ENCODE data around the gene SELE. TPM values are rescaled to one million over a fixed set of nuclear protein-coding genes. Genes with fewer than 3 reads are reported as not detected.
"Not testable (repeated sequence)": the region's sequence is repeated elsewhere in the genome, so short reads cannot be mapped to it uniquely, and the experiment has no call there.

The SELE gene
- total RNA-seq, 1 experiment from 2014 or later, result not detected

- DNase-seq (ENCODE audit: low read depth, low spot score), result no peak
- in situ Hi-C loops (cut with HindIII; ENCODE audit: low pct_unique_long_range_greater_than_20kb, low sequenced_read_pairs), result no loop called here
Measured at GRCh38 chr1:169729991-169730390, 3.9 kb downstream of the SELE start.

- no peak for DNase-seq (ENCODE audit: low read depth, low spot score)
- in situ Hi-C loops (cut with HindIII; ENCODE audit: low pct_unique_long_range_greater_than_20kb, low sequenced_read_pairs), result no loop called here
Measured at GRCh38 chr1:169727307-169727706, 6.6 kb downstream of the SELE start.

GRCh38 chr1:169726851-169727250, 7.0 kb downstream of the SELE start:
- in situ Hi-C loops (cut with HindIII; ENCODE audit: low pct_unique_long_range_greater_than_20kb, low sequenced_read_pairs), result no loop called here
- no peak for DNase-seq (ENCODE audit: low read depth, low spot score)

- in situ Hi-C loops (cut with HindIII; ENCODE audit: low pct_unique_long_range_greater_than_20kb, low sequenced_read_pairs), result no loop called here
- no peak for DNase-seq (ENCODE audit: low read depth, low spot score)
Measured at GRCh38 chr1:169725930-169726329, 7.9 kb downstream of the SELE start.

- in situ Hi-C loops (cut with HindIII; ENCODE audit: low pct_unique_long_range_greater_than_20kb, low sequenced_read_pairs), result no loop called here
- DNase-seq (ENCODE audit: low read depth, low spot score), result no peak
Measured at GRCh38 chr1:169724168-169724567, 9.7 kb downstream of the SELE start.

- DNase-seq (ENCODE audit: low read depth, low spot score), result no peak
- in situ Hi-C loops (cut with HindIII; ENCODE audit: low pct_unique_long_range_greater_than_20kb, low sequenced_read_pairs), result no loop called here
Measured at GRCh38 chr1:169723763-169724162, 10.1 kb downstream of the SELE start.

GRCh38 chr1:169722779-169723178, 11.1 kb downstream of the SELE start:
- no peak for DNase-seq (ENCODE audit: low read depth, low spot score)
- in situ Hi-C loops (cut with HindIII; ENCODE audit: low pct_unique_long_range_greater_than_20kb, low sequenced_read_pairs), result no loop called here

- DNase-seq (ENCODE audit: low read depth, low spot score); in situ Hi-C loops (cut with HindIII; ENCODE audit: low pct_unique_long_range_greater_than_20kb, low sequenced_read_pairs): not testable (repeated sequence)
Measured at GRCh38 chr1:169715100-169715499, 18.8 kb downstream of the SELE start.

- in situ Hi-C loops (cut with HindIII; ENCODE audit: low pct_unique_long_range_greater_than_20kb, low sequenced_read_pairs); DNase-seq (ENCODE audit: low read depth, low spot score): not testable (repeated sequence)
Measured at GRCh38 chr1:169713090-169713489, 20.8 kb downstream of the SELE start.

- no peak for DNase-seq (ENCODE audit: low read depth, low spot score)
- in situ Hi-C loops (cut with HindIII; ENCODE audit: low pct_unique_long_range_greater_than_20kb, low sequenced_read_pairs), result no loop called here
Measured at GRCh38 chr1:169712309-169712631, 21.6 kb downstream of the SELE start.

GRCh38 chr1:169711469-169712308, 22.2 kb downstream of the SELE start, which contains the start of gene SELL:
Gene SELL, minus strand, starts transcription at chr1:169711620. Its CDS starts 122 bp downstream, at chr1:169711498.
- DNase-seq (ENCODE audit: low read depth, low spot score), result peak; percentile 80
- in situ Hi-C loops (cut with HindIII; ENCODE audit: low pct_unique_long_range_greater_than_20kb, low sequenced_read_pairs), result no loop called here

GRCh38 chr1:169708647-169709046, 25.2 kb downstream of the SELE start:
- no peak for DNase-seq (ENCODE audit: low read depth, low spot score)
- in situ Hi-C loops (cut with HindIII; ENCODE audit: low pct_unique_long_range_greater_than_20kb, low sequenced_read_pairs), result no loop called here

- no peak for DNase-seq (ENCODE audit: low read depth, low spot score)
- in situ Hi-C loops (cut with HindIII; ENCODE audit: low pct_unique_long_range_greater_than_20kb, low sequenced_read_pairs), result no loop called here
Measured at GRCh38 chr1:169707912-169708604, 25.8 kb downstream of the SELE start.

- in situ Hi-C loops (cut with HindIII; ENCODE audit: low pct_unique_long_range_greater_than_20kb, low sequenced_read_pairs), result no loop called here
- no peak for DNase-seq (ENCODE audit: low read depth, low spot score)
Measured at GRCh38 chr1:169704797-169705196, 29.1 kb downstream of the SELE start.

- in situ Hi-C loops (cut with HindIII; ENCODE audit: low pct_unique_long_range_greater_than_20kb, low sequenced_read_pairs), result no loop called here
- DNase-seq (ENCODE audit: low read depth, low spot score), result no peak
Measured at GRCh38 chr1:169701261-169702005, 32.4 kb downstream of the SELE start.

GRCh38 chr1:169699707-169700106, 34.2 kb downstream of the SELE start:
- no peak for DNase-seq (ENCODE audit: low read depth, low spot score)
- in situ Hi-C loops (cut with HindIII; ENCODE audit: low pct_unique_long_range_greater_than_20kb, low sequenced_read_pairs), result no loop called here

GRCh38 chr1:169698976-169699375, 34.9 kb downstream of the SELE start:
- in situ Hi-C loops (cut with HindIII; ENCODE audit: low pct_unique_long_range_greater_than_20kb, low sequenced_read_pairs), result no loop called here
- DNase-seq (ENCODE audit: low read depth, low spot score), result no peak

GRCh38 chr1:169697755-169698154, 36.1 kb downstream of the SELE start:
- in situ Hi-C loops (cut with HindIII; ENCODE audit: low pct_unique_long_range_greater_than_20kb, low sequenced_read_pairs), result no loop called here
- DNase-seq (ENCODE audit: low read depth, low spot score), result no peak
